NK-92 (cell line): Measurements from ENCODE around the gene PARD3.

Experiments
- DNase-seq: peaks from one replicate; lab custom pipeline; 2025; ENCODE audit not compliant: unreplicated experiment; lab: John Stamatoyannopoulos, UW

PARD3 gene

DNA sequence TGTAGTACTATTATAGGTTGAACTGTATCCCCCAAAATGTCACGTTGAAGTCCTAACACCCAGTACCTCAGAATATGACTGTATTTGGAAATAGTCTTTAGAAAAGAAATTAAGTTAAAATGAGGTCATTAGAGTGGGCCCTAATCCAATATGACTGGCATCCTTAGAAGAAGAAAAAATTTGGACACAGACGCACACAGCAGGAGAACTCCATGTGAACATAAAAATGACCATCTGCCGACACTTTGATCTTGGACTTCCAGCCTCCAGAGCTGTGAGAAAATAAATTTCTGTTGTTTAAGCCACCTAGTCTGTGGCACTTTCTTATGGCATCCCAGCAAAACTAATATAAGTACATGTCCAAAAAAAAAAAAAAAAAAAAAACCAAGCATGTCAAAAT, 225.8 kb downstream of the PARD3 start:
- no peak for DNase-seq

DNA sequence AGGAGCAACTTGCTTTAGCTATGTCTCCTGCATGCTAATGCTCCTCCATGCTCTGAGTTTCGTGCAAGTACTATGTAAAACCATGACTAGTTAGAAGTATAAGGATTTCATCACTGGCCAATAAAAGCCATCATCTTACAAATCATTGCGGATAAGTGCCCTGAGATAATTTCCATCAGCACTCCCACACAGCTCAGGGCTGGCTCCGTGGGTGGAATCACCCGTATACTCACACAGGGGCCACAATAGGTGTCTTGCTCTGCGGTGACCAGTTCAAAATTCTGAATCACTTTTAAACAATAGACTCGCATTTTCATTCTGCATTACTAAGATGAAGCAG, 227.4 kb downstream of the PARD3 start:
- no peak for DNase-seq

DNA sequence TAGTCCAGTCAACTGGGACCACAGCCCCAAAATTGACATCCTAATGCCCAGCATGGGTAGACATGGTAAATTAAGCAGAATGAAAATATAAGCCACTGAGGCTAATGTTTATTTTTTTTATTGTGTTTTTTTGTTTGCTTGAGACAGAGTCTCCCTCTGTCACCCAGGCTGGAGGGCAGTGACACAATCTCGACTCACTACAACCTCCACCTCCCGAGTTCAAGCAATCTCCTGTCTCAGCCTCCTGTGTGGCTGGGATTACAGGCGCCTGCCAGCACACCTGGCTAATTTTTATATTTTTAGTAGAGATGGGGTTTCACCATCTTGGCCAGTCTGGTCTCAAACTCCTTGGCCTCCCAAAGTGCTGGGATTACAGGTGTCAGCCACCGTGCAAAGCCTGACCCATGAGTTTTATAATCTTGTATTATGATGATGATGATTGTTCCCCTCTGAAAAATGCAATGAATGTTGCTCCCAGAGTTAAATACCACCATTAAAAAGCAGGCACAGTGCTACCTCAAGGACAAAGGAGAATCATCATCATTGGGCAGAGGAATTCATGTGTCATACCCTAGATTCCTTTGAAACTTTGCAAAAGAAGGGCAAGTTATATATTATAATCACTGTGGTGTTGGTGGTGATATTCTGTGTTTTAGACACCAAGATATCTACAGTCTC, 228.0 kb downstream of the PARD3 start:
- no peak for DNase-seq

DNA sequence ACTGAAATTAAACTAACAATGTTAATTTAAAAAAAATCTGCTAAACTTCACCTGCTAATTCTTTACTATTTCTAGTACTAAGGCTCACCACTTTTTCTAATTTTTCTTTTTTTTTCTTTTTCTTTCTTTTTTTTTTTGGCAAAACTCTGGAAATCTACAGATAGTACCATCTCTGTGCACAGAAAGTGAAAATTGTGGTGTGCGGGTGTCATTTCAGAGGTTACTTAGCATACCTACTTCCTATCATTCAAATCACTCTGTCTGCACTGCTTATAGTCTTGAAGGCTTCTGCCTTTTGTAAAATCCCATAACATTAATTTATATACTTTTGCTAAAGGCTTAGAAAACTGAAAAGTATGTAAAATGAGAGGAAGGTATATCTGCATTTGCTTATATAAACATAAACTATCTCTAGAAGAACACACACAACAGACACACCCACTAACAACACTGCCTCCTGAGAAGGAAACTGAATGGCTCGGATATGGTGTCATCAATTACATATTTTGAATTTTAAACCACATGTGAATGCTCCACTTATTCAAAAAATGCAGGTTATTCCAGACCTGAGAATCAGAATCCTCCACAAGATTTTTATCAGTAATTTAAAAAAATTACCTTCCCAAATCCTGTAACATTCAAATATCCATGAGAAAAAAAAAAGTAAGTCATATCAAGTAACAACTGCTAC, 229.5 kb downstream of the PARD3 start:
- no peak for DNase-seq

DNA sequence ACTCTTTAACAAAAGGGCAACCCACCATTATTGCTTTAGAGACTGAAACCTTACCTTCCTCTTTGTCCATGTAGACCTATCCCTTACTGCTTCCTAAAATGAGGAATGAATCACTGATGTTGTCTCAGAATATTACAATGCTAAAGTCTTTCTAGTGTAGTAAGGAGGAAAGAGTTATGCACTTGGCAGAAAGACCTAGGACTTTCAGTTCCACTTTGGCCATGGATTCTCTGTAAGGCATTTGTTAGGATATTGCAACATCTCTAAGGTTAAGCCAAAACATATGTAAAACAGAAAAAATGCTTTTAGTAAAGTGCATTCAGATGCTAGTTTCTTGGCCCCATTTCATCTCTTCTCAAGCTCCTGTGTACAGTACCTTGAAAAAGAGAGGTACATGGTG, 230.9 kb downstream of the PARD3 start:
- no peak for DNase-seq

DNA sequence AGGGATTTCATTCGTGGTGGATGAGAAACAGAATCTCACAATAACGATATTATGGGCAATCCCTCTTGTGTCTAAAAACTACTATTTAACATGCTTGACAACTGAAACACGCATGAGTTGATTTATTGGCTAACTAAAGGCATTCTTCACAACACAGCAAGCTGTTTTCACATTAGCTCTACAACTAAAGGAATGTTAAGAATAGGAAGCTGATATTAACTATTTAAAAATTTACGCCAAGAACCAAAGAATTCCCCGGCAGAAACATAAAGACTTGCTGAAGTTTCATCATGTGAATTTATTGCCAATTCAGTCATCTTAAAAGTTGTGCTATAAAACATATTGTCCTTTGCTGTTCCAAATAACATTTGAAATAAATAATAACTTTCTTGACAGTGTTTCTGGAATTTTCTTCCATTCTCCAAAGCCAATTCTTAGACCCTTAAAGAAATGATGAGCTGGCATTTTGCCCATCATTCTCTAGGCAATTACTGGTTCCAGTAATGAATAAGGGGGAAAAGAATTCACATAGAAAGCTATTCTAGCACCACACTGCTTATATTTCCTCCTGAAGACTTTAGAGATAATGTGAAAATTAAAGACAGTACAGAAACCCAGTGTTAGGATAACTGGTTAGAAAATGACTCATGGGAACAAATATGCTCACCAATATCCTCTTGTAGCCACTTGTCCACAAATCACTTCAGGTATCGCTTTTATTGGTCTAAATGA, 233.1 kb downstream of the PARD3 start:
- DNase-seq = no peak

DNA sequence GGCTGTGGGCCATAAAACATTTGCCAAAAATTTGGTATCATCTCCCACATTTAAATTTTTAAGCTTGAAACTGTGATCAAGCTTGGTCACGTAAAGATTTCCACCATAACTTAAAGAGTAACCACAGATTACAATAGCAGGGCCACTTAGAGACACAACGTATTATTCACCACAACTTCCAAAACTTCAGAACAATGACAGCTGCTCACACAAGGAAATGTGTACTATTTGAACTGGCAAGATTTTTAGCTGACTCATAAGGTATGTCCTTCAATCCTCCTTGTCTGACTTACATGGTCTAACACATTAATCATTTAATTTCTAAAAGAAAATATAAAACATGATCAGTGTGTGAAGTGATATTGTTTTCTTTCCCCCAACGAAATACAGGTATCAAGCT, 234.5 kb downstream of the PARD3 start:
- DNase-seq = no peak

DNA sequence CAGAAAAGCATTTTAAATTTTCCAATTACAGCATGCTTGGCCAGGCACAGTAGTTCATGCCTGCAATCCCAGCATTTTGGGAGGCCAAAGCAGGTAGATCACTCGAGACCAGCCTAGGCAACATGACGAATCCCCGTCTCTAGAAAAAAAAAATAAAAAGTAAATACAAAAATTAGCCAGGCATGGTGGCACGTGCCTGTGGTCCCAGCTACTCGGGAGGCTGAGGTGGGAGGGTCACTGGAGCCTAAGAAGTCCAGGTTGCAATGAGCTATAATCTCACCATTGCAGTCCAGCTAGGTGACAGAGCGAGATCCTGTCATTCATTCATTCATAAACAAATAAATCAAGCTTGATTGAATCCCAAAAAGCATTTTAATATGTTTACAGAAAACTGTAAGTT, 234.9 kb downstream of the PARD3 start:
- DNase-seq = no peak

DNA sequence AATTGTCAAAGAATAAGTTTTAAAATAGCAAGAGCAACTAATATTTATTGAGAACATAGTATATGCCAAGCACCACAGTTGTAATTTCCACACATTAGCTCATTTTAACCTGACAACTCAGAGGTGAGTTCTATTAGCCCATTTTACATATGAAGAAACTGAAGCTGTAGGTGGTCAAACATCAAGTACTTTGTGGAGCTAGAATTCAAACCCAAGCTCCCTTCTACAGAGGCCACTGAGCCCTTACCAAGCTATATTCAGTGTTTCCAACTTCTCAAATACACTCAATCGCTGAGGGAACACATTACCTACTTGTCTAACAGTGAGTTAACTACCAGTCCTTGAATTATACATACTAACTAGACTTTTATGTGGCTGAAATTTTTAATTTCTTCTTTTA, 236.6 kb downstream of the PARD3 start:
- no peak for DNase-seq

DNA sequence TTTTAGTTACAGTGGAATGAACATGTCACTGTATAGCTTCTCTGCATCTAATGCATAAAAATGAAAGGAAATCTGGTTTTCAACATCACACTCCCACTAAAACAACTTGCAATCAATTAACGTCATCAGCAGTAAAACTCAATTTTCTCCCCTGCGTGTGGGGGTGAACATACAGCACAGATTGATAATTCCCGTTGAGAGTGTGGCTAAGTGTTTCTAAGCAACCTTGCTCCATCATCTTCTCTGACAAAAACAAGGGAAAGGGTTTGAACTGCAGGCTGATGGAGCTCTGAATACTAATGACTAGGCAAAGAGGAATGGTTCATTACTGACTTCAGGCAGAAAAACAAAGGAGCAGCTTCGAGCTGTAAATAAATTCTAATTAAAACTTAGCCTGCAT, 238.3 kb downstream of the PARD3 start:
- DNase-seq = no peak

DNA sequence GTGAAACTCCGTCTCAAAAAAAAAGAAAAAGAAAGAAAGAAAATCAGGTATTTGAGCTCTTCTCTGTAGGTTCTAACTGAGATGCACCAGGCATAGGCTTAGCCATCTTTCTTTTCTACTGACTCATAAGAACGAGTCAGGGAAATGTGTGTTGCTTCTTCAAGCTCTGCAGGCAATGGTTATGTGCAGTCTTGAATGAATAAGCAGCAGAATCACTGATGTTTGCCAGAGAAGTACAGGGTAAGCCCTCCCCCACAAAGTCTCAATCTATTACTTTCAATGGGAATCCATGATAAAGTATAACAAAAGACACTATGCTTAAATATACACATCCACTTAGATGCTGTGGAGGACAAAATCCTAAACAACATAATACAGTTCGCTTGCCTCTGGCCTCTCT, 239.2 kb downstream of the PARD3 start:
- DNase-seq = no peak

DNA sequence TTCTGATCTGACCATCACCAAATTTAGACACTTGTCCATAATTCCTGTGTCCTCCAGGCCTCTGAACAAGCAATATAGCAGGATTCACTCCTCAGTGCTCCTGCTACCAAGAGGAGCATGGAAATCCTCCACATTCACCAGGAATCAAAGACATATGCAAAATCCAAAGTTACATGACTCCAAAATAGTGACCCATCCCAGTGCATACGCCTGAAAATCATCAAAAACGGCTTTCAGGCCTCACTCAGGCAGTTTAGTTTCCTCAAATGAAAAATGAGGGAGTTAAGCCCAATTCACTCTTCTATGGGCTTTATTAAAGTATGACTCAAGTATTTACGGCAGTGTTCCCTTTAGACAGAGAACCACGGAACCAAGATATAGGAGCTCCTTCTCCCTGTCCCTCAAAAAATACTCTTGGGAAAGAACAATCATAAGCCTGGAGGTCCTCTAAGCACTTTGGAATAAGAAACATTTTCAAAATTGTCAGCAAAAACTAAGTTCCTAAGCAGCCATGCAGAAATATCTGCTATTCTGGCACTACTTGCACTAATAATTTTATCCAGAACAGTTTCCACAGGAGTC, 240.7 kb downstream of the PARD3 start:
- no peak for DNase-seq

DNA sequence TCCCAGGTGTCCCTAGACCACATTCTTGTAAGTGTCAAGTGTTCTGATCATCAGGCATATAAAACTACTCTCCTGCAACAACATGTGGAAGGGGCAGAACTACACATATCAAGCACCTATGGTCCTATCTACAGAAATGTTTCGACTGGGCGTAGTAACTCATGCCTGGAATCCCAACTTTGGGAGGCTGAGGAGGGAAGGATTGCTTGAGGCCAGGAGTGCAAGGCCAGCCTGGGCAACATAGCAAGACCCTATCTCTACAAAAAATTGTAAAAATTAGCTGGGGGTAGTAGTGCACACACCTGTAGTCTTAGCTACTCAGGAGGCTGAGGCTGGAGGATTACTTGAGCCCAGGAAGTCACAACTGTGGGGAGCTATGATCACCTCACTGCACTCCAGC, 244.2 kb downstream of the PARD3 start:
- DNase-seq = no peak

DNA sequence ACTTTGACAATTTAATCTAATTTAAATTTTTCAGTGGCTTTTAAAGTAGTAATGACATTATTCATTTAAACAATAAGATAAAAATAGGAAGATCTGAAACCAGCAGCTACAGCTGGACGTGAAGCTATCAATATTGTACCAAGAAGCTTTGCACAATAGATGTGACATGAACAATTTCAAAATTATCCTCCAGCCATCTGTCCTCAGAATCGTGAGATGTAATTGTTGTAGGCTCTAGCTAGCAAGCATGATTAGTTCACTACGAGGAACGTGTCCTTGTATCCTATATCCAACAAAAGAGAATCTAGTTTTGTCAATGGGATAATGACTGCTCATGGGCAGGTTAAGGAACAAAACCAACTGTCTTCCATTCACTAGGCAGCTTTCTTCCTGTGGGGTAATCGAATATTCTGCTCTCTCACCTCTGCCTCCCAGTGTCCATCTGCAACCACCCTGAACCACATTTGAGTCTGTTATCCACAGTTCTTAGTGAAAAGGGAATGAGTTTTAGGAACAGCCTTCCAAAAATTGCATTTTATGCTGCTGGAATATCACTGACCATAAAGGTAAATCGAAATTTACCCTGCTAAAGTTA, 247.3 kb downstream of the PARD3 start:
- no peak for DNase-seq

DNA sequence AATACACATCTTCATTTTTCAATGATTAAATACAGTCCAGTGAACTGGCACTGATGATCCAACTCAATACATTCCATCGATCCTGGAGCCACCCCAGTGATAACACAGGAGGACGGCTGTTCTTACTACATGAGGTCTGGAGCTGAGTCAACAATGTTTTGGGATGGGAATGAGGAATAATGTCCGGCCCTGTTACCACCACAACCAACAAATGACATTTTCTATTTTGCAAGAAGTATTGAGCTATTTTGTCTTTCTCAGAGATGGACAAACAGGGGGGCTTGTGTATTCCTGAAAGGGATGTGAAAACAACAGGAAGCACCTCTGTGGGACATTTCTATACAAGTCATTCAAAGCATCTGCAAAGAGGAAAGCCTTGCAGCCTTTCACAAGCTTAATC, 249.2 kb downstream of the PARD3 start:
- no peak for DNase-seq

DNA sequence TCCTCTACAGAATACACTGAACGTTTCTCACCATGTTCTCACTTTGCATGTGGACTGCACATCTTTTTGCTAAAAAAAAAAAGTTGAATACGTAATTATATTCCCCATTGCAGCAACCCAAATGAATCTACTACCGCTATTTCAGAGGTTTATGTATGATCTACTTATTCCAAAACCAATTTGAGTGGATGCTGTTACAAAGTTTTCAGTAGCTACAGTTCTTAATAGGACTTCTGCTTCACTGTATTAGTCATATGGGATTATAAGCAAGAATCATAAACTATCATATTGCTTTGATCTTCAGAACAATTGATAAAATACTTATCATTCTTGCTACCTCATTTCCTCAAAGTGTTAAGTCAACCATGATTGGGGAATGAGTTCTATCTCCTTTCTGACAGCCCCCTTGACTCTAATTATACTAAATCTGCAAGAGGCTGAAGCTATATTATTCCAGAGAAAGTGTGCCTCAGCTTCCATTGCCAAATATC, 257.0 kb downstream of the PARD3 start:
- DNase-seq = no peak

DNA sequence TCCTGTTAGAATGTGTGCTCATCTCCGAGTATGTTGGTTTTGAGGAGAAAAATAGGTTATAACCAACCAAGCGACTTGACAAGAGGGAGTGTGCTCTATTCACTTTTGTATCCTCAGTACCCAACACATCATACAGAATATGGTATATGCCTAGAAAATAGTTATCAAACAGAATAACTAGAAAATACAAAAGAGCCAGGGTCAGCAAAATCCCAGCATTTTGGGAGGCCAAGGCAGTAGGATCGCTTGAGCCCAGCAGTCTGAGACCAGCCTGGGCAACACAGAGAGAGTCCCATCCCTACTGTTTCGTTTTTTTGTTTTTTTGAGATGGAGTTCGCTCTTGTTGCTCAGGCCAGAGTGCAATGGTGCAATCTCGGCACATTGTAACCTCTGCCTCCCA, 257.9 kb downstream of the PARD3 start:
- DNase-seq = no peak

DNA sequence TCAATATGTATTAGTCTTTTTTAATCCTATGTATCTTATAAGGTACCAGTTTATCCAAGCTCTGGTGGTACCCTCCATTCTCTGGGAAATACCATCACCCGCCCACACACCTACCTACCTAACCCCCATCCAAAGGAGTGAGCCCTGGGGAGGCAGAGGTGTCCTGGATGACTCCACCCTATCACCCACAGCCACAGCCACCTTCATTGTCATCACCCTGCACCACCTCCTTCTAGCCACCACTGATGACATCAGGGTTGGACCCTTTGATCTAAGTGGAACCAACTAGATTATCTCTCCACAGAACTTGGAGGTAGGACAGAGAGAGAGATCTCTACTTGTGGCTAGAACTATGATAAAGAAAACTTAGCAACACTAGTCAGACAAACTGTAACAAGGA, 259.4 kb downstream of the PARD3 start:
- DNase-seq = no peak

DNA sequence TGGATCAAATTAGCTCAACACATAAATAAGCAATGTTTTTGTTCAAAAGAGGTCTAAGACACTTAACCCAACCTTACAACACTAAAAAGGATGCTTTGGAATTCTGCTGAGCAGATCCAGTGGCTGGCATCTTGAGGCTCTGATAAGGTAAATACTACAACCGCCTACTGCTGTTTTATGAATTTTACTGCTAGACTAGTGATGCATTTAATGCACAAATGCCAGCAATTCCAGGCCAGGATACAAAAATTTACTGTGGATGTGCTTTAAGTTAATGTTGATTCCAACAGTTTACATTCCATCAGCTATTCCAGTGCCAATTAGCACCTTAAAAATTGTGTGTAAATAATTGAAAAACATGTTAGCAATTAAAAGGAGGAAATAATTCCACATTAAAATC, 261.3 kb downstream of the PARD3 start:
- DNase-seq = no peak

DNA sequence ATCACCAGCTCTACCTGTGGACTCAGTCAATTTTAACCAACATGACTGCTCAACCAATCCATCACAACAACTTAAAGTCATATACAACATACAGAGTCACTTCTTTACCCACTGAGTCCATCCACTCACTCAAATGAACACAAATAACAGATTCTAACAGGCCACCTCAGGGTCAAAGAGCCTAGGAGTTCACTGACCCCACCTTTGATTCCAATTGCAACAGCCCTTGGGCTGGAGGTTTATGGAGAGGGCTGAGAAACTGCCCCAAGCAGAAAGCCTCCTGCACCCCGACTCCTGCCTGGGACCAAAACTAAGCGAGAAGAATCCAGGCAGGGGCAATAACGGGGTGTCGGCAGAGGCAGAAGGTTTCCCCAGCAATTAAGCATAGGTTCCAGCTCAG, 263.8 kb downstream of the PARD3 start:
- no peak for DNase-seq

DNA sequence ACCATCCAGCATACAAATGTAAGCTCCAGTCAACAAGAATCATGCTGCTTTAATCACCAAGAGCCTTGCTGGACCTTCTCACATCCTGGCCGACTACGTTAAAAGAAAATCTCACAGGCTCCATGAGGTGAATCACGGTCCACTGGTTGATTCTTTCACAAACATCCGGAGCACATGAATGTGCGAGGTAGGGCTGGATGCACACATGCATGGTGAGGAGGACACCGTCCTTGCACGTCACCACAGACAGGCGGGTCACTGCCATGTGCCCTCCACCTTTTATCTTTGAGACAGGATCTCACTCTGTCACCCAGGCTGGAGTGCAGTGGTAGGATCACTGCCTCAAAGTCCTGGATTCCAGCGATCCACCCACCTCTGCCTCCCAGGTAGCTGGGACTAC, 265.1 kb downstream of the PARD3 start:
- DNase-seq = no peak

DNA sequence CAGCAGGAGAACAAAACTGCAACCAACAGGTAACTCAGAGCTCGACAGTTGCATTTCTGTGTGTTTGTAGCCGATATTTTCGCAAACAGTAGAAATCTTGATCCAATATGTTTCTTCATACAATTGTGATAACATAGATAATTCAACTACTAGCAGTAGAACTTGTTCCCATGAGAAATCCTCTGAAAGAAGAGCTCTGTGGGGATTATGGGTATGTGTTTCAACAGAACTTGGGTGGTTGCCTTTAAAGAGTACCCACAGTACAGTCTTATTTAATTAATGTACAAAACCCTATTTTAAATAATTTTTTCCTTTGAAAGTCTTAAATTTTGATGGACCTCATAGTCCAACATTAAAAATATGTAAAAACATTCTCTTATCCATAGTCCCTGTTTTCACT, 266.1 kb downstream of the PARD3 start:
- no peak for DNase-seq
